CD4-positive, alpha-beta T cell treated with Interleukin-1 beta for 1 hour (primary cell): ENCODE measurements around the gene ANKRD40CL.
"Not testable (repeated sequence)": the region's sequence is repeated elsewhere in the genome, so short reads cannot be mapped to it uniquely, and the experiment has no call there.

Experiments used
- DNase-seq, 2 donors: peaks; one replicate each; pipeline ENCODE4 v3.0.0-alpha.2; 2020 to 2022

Gene ANKRD40CL

DNA sequence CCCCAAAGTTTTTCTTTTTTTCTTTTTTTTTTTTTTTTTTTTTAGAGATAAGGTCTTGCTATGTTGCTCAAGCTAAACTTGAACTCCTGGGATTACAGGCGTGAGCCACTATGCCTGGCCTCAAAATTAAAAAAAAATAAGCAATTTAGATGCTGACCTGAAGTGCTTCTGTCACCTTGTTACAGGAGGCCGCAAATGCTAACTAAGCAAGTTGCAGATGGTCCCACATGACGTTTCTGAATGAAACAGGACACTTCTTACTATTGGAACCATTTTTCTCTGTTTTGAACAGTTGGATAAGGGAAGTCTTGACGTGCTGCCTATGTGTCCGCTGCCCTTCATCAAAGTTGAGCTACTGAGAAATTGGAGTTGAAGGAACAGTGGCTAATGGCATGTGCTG lies 8.8 kb downstream of the ANKRD40CL start:
- no peak for DNase-seq

GRCh38 chr17:50754521-50754920 lies 12.8 kb downstream of the ANKRD40CL start:
- no peak for DNase-seq

GRCh38 chr17:50749245-50749644 lies 18.1 kb downstream of the ANKRD40CL start:
- no peak for DNase-seq

- no peak for DNase-seq
Observed at GRCh38 chr17:50745631-50746030, 21.7 kb downstream of the ANKRD40CL start.

DNA sequence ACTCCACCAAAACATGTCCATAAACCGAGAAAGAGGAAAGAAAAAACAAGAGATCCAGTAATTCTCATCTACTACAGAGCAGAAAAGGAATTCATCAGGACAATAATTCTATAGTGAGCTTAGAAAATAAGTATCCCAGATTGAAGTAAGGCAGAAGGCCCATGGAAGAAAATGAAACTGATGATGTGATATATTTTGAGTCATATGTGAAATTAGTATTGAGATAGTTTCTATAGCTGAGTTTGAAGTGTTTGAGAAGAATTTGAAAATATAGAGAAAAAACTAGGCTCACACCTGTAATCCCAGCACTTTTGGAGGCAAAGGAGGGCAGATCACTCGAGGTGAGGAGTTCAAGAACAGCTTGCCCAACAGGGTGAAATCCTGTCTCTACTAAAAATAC lies 28.2 kb downstream of the ANKRD40CL start:
- no peak for DNase-seq

DNA sequence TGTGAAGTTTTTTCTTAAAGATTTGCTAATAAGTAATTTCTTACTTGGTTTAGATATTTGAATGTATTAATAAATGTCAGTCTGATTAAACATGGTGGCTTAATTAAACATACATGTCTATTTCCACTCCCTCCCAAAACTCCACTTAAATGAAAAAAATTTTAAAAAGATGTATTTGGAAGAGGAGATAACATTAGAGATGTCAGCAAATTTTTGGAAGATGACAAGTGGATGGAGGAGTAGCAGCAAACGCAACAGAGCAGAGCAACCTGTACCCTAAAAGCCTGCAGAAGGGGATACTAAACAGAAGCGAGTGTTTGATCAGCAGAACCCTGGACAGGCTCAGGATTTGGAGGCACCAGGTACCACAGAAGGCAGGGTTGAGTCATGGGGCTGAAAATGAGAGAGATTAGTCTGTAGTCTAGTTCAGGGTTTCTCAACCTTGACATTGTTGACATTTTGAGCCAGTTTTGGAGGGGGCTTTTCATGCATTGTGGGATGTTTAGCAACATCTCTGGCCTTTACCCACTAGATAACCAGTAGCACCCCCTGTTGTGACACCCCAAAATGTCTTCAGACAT lies 30.1 kb downstream of the ANKRD40CL start:
- DNase-seq: no peak

DNA sequence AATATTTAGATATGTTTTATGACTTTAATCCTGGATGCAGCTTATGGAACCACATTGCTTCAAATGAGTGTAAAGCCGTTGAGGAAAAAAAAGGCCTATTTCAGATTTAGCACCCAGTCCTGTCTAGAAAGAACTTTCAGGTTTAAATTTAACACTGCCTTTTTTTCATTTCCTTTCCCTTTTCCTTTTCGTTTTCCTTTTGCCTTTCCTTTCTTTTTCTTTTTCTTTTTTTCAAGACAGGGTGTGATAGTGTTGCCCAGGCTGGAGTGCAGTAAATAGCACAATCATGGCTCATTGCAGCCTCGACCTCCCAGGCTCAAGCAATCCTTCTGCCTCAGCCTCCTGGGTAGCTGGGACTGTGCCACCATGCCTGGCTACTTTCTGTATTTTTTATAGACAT lies 32.0 kb downstream of the ANKRD40CL start:
- no peak for DNase-seq

DNA sequence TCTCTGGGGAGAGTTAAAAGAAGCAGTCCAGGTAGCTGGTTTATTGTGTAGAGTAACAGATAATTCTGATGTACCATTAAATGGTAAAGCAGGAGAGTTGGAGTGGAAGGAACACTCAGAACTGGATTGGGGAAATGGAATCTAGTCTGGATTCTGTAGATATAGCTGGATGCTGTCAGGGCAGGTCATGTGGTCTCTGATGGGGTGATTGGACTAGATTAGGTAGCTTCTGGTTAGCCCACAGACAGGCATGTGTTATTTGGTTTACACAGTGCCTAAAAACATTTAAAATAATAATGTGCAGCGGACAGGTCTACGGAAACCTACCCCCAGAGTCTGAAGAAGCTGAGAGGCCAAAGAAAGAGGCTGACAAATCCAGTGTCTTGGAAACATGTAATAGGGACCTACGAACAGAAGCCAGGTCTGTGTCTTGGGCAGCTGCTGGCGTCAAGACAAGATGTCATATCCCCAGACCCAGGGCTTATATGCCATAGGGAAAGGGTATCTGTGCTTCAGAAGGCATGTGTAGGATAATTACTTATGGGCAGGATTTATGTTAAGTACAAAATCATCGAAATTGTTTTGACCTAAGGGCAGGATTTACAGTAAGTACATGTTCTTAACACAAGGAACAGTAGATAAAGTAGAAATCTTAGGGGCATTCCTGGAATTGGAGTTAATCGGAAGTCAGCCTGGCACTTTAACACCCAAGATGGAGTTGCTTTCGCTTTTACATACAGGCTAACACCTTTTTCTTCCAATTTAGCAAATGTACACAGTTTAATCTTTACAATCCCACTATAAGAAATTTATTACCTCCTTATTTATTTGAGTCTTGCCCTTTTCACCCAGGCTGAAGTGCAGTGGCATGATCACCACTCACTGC lies 35.5 kb downstream of the ANKRD40CL start:
- no peak for DNase-seq

DNA sequence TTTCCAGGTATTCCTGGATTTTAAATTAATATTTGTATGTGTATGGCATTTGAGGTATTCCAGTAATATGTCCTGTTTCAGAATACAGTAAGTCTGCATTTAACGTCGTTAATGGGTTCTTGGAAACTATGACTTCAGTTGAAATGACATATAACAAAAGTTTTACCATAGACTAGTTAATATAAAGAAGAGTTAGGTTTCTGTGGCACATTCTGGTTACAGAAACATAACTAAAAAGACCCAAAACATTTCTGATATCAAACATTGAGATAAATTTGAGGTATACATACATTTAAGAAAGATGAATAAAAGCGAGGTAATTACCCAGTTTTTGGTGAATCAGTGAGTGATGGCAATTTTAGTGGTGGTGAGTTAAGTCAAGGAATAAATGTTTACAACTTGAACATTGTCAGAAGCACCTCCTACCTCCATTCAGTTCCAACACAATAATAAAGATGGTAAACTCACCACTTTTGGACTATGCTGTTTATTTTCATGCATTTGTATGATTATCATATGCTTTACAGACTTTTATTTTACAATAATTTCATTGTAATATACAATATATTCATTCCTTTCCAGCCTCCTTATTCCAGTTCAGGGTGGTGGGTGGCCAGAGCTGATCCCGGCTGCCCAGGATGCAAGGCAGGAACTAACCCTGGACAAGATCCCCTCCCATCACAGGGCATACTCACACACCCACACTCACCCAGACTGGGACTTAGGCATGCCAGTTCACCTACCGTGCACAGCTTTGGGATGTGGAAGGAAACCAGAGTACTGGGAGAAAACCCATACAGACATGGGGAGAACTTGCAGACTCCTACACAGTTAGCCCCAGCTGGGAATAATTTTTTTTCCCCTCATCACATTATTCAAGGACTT lies 38.2 kb downstream of the ANKRD40CL start:
- DNase-seq: no peak

- DNase-seq: no peak
Observed at GRCh38 chr17:50728112-50728429, 39.2 kb downstream of the ANKRD40CL start.

GRCh38 chr17:50725769-50726655 lies 41.3 kb downstream of the ANKRD40CL start:
- DNase-seq: no peak

GRCh38 chr17:50724622-50725021 lies 42.7 kb downstream of the ANKRD40CL start:
- not testable (repeated sequence) for DNase-seq

- no peak for DNase-seq
Observed at GRCh38 chr17:50722746-50723145, 44.6 kb downstream of the ANKRD40CL start.

DNA sequence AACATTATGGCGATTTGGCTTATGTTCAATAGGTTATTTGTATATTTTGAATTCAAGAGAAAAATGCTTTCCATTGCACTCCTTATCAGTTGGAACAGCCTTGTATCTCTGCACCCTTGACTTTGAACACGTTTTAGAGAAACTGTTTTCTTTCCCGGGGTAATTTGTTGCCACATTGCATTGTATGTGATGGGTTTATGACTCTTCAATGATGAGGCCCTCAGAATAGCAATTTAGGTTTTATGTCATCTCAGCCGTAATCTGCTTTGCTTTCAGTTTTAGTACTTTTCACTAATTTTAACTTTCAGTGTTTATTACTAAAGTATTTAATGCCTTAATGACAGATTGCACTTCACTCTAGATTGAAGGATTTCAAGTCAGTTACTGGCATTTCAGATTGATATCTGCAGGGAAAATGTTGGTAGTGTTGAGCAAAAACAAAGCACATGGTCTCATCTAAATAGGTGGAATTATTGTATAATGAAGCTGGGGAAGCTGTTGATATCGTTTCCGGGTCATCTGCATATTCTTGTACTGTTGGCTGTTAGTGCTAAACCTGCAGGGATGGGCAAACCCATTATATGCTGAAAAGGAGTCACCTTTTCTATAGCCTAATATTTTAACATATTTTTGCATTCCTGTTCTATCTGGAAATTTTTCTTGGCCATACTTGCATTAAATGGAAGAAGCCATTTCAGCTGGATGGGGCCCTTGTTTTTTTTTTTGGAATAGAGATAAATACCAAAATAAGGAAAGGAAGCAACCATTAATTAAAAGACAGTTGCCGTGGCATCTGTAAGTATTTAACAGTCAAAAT lies 45.9 kb downstream of the ANKRD40CL start:
- DNase-seq: peak in 1 of 2 donors; percentile 44

GRCh38 chr17:50719924-50720794 lies 47.2 kb downstream of the ANKRD40CL start:
- DNase-seq: no peak

GRCh38 chr17:50719144-50719923 lies 48.0 kb downstream of the ANKRD40CL start, which contains the start of gene LUC7L3:
Gene LUC7L3 (plus strand): TSS chr17:50719603. CDS start chr17:50719733, 130 bp downstream.
- DNase-seq: peak; percentile 91 to 93

GRCh38 chr17:50715471-50715870 lies 51.8 kb downstream of the ANKRD40CL start:
- DNase-seq: no peak

- DNase-seq: no peak
Observed at GRCh38 chr17:50712641-50713040, 54.7 kb downstream of the ANKRD40CL start.
